SK-N-SH (cell line): Measurements from ENCODE around the gene OR52K2.

Experiments used
- POLR2AphosphoS5 ChIP-seq: IDR thresholded peaks from 2 replicates; pipeline ENCODE4 v1.6.1; 2012; ENCODE audit warnings: low read depth, low read length
- SIN3A ChIP-seq: IDR thresholded peaks from 2 replicates; pipeline ENCODE4 v1.6.1; 2012; ENCODE audit warnings: low read depth, mild to moderate bottlenecking, low read length, moderate library complexity, borderline replicate concordance
- YY1 ChIP-seq: IDR thresholded peaks from 2 replicates; pipeline ENCODE4 v1.4.0; 2012; ENCODE audit warnings: low read depth, mild to moderate bottlenecking
- TF ChIP-seq, protein P1 (sequence below): fragments of 200-600 bp; sonication (generic); IDR thresholded peaks from 2 replicates; pipeline ENCODE4 v1.6.1; 2017; ENCODE audit warnings: antibody characterized with exemption, mild to moderate bottlenecking, moderate library complexity

DNA sequence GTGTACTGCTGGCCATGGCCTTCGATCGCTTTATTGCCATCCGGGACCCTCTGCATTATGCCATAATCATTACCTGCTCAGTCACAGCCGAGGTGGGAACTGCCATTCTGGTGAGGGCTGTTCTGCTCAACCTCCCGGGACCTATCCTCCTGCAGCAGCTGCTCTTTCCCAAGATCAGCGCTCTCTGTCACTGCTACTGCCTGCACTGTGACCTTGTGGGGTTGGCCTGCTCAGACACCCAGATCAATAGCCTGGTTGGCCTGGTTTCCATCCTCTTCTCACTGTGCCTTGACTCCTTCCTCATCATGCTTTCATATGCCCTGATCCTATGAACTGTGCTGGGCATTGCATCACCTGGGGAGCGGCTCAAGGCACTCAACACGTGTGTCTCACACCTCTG is 30.7 kb upstream of the OR52K2 start:
- TF ChIP-seq SIN3A = no peak
- TF ChIP-seq, protein P1, sequence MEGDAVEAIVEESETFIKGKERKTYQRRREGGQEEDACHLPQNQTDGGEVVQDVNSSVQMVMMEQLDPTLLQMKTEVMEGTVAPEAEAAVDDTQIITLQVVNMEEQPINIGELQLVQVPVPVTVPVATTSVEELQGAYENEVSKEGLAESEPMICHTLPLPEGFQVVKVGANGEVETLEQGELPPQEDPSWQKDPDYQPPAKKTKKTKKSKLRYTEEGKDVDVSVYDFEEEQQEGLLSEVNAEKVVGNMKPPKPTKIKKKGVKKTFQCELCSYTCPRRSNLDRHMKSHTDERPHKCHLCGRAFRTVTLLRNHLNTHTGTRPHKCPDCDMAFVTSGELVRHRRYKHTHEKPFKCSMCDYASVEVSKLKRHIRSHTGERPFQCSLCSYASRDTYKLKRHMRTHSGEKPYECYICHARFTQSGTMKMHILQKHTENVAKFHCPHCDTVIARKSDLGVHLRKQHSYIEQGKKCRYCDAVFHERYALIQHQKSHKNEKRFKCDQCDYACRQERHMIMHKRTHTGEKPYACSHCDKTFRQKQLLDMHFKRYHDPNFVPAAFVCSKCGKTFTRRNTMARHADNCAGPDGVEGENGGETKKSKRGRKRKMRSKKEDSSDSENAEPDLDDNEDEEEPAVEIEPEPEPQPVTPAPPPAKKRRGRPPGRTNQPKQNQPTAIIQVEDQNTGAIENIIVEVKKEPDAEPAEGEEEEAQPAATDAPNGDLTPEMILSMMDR = no peak
- no peak for TF ChIP-seq YY1
- TF ChIP-seq POLR2AphosphoS5 = no peak
